HG03460 (cell line): ENCODE measurements around the gene OPCML.

ENCODE experiments used
- ATAC-seq: cut with Tn5 transposase; IDR thresholded peaks from one replicate; pipeline ENCODE4 v1.9.1; 2021; ENCODE audit not compliant: unreplicated experiment

OPCML gene

DNA sequence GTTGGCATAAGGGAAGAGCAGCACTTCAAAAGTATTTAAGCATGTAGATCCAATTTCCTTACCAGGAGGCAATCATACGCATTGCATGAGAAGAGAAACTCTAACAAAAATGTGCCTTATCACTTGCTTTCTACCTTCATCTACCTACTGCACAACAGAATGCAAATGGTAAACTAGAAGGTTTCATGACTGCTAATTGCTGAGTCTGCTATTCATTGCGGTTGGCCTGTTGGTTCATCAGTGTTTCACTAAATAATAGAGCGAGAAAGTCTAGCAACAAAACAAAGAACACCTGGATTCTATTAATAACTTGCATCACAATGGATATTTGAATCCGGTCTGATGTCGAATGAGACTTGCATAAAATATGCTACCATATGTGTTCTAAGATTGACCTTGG lies 229.0 kb downstream of the OPCML start:
- ATAC-seq, result no peak

DNA sequence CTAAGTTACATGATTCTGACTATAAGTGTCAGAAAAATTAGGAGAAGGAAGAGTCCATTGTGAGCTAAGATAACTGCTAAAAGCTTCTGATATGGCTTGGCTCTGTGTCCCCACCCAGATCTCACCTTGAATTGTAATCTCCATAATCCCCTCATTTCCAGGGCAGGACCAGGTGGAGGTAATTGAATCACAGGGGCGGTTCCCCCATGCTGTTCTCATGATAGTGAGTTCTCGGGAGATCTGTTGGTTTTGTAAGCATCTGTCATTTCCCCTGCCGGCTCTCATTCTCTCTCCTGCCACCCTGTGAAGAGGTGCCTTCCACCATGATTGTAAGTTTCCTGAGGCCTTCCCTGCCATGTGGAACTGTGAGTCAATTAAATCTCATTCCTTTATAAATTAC lies 230.2 kb downstream of the OPCML start:
- ATAC-seq, result no peak

DNA sequence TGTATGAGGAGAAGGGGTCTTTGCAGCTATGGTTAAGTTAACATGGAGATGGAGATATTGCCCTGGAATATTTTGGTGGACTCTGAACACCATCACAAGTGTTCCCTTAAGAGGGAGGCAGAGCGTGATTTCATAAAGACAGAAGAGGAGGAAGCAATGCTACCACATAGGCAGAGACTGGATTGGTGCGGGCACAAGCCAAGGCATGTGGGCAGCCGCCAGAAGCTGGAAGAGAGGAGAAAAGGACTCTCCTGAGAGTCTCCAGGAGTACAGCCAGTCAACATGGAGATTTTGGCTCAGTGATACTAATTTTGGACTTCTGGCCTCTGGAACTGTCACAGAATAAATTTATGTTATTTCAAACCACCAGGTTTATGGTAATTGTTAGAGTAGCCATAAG lies 231.6 kb downstream of the OPCML start:
- ATAC-seq, result no peak

DNA sequence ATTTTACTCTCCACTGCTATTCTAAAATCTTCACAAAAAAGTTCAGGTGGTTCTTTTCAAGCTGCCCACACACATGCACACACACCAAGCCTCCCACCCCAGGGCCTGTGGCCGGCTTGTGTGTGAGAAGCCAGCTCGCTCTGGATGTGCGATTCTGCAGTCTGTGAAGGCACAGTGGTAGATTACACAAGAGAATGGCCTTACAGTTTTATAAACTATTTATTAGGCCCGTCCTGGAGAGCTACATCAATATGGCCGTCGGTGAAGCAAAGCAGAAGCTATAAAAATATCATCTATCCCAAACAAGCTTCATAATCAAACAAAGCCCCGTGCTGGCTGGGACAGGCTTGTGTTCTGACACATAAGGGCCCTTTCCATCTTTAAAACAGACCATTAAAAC lies 240.5 kb downstream of the OPCML start:
- ATAC-seq, result no peak

DNA sequence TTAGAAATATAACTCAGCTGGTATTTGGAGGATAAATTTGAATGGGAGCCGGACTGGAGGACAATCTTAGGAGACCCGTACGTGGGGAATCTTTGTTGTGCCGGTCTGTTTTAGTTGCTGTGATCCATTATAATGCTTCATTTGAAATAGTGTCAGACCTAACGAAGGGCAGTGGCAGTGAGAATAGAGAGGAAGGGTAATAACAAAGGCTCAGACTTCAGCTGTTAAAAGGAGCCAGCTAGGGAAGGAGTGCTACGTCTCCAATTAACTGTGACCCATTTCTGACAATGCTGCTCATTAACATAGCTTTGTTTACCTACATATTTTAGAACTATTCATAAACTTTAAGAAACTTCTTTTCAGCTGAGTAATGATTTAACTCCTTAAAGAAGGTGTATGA lies 246.9 kb downstream of the OPCML start:
- ATAC-seq, result no peak

DNA sequence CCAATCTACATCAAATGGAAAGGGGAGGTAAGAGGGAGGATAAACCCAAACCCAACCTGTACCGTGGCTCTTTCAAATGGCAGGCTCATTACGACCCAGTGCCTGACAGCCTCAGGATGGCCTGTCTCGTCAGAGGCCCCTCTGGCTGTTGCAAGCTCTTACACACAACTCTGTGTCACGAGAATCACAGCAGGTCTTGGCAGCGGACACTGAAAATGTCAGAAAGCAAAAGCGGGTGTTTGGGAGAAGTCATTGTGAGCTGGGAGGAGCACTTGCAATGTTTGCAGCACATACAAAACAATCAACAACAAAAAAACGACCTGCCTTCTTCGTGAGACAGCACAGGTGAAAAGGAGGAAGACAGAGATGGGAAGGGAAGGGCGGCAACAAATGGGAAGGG lies 248.1 kb downstream of the OPCML start:
- ATAC-seq, result no peak

DNA sequence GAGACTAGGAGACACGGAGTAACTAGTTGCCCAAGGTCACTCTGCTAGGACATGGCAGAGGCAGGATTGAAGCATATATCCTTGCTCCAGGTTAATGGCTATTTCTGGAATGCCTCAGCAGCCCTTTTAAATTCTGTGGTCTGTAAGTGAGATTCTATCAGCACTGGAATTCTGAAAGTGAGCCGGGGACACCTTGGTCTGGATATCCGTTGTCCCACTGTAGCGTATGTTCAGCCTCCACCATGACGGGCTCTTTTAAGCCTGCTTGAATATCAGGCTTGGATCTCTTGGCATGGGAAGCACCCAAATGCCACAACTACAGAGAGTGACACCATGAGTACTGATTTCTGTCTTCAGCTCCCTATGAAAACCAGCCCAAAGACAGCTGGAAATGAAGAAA lies 254.4 kb downstream of the OPCML start:
- no peak for ATAC-seq

DNA sequence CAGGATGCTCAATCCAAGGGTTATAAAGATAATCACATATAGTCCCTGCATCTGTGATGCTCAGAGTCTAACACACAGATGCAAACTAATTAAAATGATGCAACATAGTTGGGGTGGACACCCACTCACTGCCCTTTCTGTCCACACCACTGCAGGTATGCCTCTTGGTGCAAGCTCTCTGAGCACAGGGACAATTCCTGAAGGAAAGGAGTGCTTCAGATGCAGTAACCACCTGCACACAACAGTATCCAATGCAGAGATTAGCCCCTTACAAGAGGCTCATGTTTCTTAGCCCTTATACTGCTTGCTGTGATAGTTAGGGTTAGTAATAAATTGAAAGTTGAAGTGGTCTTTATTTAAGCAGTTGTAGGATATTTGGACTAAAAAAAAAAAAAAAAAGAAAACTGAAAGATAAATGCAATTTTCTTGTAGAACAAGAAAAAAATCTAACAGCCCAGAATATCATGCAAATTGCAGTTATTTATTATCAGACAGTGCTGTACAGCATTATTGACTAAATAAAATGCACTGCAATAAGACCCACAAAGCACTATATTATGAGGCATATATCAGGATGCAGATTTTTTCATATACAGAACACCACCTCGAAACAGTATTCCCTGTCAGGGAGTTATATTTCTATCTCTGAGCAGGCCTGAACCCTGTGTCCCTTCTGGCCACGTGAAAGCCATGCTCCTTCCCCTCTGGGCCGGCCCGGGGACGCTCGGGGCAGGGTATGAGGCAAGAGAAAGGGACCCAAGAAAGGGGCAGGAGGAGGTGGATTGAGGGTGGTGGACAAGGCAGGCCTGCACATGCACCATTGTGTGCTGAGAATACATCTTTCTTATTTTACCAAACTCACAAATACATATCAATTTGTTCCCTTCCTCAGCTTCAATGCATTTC lies 260.2 kb downstream of the OPCML start:
- no peak for ATAC-seq

DNA sequence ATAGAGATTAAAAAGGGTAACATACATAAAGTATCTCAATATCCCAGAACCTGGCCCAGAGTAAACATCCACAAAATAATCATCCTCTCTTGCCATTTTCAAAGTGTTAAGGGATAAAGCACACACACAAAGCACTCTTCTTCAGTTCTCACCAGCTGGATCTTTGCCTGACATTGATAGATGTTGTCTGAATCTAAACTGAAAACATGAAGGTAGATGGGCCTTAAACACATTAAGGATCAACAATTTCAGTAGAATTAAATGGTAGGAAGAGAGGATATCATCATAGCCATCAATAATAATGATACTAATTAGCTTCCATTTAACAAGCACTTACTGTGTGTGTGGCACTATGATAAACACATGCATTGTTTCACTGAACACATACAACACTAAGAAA lies 261.1 kb downstream of the OPCML start:
- no peak for ATAC-seq

DNA sequence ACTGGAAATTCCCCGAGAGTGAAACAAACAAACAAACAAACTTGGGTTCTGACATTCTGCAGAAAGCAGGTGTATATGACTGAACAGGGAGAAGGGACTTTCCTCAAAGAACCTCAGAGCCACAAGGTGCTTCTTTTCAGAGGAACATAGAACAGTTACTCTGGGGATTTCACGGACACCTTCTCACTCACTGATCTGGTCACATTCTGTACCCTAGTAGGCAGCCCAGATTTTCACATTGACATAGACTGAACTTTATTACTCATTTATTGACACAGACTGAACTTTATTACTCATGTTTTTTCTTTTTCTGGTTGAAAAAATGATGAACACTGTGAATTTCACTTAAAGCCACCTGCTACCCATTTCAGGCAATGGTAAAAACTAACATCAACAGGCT lies 263.0 kb downstream of the OPCML start:
- peak; percentile 92 for ATAC-seq

DNA sequence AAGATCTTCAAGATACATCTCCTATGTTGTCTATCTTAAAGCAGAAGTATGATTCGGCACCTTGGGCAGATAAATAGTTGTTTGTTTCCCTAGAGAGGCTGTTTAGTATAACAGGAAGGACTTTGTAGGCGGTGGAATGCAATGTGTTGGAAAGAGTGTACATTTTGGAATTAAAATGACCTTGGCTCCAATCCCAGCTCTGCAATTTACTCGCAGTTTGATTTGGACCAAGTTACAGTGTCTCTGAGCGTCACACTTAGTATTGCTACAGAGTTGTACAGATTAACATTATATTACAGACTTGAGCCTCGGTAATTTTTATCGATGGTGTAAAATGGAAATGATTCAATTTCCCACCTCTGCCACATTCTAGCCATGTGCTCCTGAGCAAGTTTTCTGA lies 265.3 kb downstream of the OPCML start:
- no peak for ATAC-seq

DNA sequence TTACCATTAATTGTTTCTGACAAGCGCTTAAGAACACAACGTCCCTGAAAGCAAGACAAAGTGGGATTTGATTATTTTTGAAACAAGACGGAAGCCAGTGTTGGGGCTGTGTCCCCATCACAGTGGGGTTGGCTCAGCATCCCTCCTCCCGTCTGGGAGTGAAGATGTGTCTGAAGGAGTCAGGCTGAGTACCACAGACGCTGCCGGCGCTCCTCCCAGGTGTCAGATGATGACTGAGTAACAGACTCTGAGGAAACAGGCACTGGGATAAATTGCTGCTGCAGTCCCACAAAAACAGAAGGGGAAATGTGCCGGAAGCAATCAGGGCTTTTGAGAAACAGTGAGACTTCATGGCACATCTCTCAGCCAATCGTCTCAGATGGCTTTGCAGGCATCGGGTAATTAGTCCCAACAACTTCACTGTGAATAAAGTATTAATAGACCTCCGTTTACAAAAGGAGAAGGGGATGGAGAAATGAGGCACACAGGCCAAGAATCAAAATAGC lies 266.7 kb downstream of the OPCML start:
- no peak for ATAC-seq

DNA sequence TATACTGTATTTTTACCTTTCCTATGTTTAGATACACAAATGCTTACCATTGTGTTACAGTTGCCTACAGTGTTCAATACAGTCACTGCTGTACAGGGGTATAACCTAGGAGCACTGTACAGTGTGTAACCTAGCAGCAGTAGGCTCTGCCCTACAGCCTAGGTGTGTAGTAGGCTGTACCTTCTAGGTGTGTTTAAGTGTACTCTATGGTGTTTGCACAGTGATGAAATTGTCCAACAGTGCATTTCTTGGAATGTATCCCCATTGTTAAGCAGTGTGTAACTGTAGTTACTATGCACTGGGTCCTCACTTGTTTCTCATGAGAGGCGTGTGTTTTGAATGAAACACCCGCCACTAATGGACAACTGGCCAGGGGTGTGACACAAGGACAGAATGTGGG lies 269.0 kb downstream of the OPCML start:
- ATAC-seq, result no peak

DNA sequence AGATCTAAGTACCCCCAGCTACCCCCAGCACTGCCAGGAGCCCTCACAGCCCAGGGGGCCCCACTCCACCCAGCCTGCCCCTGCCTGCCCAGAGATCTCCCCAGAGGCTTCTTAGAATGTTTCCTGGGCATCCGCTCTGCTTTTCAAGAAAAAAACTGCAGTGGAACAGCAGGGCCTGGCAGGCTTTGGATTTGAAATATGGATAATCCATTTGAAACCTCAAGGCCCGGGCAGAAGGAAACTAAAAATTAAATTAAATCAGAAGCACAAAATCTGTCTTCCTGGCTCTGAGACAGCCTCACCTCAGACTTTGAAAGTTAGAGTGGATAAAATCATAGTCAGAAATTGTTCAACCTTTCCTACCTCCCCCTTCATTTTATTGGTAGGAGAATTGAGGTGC lies 273.6 kb downstream of the OPCML start:
- no peak for ATAC-seq

DNA sequence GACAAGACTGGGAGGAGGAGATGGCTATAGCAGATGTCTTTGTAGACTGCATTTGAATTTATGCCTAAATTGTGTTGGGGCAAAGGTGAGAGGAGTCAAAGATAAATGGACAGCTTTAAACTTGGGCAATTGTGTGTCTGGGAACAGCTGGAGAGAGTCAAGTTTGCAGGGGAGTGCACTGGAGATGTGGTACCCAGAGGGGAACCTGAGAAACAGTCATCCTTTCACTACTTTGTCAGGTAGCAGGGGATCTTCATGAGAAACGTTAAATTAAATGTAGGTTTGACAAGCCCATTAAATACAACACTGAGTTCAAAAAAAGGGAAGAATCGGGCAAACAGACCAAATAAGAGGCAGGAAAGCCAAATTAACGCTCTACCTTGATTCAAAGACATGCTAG lies 277.7 kb downstream of the OPCML start:
- ATAC-seq, result no peak

DNA sequence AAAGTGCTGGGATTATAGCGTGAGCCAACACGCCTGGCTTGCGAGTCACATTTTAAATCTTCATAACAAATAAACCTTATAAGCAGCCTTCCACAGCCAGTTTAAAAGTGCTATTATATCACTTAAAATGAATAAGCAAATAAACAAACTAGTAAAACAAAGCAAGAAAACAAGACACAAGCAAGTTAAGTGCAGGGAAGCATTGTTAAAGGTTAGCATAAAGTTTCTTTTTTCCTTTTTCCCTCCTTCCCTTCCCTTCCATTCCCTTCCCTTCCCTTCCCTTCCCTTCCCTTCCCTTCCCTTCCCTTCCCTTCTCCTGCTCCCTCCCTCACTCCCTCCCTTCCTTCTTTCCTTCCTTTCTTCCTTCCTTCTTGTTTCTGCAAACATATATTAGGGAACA lies 278.7 kb downstream of the OPCML start:
- no peak for ATAC-seq

DNA sequence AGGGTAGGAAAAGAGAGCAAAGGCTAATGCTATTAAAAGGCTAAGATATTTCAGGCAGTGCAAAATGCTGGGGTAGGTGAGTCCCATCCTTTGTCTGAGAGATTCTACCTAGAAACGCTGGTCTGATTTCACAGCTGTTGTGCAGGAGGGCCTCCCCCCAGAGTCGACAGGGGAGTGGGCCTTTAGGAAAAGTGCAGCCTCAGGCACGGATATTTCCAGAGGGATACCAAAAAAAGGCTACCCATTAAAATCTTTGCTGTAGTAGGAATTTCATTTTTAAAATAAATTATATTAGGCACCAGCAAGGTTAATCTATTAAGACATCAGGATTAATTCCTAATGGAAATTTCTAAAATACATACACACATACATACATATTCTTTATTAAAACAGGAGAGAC lies 280.5 kb downstream of the OPCML start:
- no peak for ATAC-seq

DNA sequence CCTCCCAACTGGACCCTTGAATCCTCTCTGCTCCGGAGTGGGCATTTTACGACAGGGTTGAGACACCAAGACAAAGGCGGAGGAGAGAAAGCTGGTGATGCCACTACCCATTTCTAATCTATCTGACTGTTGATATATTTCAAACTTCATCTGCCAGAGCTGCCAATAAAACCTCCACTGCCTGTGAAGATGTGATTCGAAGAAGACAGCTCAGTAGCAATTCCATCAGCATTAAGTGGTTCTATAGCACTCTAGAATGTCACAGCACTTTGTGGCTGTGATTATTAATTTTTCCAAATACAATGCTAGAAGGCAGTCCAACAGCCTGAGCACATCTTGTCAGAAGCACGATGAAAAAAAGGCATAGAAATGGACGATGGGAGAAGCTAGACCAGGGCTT lies 282.8 kb downstream of the OPCML start:
- ATAC-seq, result no peak

DNA sequence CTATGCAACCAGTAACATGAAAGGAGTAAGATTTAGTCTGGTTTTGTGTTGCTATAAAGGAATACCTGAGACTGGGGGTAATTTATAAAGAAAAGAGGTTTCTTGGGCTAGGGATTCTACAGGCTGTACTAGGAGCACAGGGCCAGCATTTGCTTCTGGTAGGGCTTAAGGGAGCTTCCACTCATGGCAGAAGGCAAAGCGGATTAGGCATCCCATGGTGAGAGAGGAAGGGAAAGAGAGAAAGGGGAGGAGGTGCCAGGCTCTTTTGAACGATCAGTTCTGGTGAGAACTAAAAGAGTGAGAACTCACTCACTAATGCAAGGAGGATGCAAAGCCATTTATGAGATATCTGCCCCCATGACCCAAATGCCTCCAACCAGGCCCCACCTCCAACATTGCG lies 283.2 kb downstream of the OPCML start:
- ATAC-seq, result no peak

DNA sequence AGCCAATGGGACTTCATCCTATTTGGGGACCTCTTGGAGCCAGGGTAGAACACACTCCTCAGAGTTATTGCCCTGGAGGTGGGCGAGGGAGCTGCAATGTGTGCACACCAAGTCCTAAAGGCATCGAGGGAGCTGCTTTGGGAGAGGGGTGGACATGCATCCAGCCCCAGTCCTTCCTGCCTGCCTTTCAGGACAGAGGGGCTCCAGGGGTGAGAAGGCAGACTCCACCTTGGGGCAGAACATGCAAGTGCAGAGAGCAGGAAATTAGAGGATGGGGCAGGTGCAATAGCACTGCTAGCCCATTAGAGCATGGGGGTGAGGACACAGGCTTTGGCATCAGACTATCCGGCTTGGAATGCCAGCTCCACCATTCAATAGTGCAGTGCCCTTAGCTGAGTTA lies 288.5 kb downstream of the OPCML start:
- ATAC-seq, result no peak

DNA sequence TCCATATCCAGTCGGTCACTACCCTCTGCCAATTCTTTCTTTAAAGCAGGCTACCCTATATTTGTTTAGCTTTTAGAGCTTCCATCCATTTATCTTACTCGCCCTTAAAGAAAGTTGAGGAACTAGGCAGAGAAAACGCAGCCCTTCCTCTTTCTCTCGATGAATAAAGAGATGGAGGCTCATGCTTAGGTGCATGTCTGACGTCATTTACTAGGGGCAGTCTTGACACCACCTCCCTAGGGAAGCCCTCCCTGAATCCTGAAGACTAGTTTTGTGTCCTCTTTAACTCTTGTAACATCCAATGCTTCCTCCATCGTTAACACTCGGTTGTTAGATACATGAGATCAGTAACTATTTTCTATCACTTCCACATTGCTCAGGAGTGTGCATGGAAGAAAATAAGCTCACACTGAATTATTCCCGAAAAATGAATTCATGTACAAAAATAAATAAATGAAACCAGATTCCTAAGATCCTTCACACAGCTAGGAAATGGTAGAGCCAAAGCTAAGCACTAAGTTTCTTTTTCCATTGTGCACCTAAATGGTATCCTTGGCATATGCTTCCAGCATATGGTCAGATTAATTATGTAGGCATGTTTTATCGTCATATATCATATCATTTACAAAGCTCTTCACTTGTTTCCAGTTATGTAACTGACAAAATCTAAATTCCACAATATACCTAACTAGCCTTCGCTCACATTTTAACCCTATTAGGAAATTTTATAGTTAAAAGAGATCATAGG lies 291.2 kb downstream of the OPCML start:
- no peak for ATAC-seq

DNA sequence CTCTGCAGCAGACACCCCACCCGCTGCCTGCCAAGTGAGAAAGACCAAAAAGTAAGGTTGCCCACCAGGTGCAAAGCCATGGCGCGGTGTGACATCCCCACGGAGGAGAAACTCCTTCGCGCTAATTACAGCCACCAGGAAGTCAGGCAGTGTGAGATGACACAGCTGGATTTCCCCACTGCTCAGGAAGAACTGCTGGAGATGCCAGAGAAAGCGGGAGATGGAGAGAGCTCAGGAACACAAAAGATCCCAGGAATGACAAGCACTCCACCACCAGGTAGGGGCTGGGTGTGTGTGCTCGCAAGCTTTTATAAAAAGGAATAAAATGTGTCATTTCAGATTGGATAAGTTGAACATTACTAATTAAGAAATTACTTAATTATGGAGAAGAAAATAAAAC lies 292.7 kb downstream of the OPCML start:
- no peak for ATAC-seq
